ENCODE measurements around the gene GPC1.

GPC1 gene

DNA sequence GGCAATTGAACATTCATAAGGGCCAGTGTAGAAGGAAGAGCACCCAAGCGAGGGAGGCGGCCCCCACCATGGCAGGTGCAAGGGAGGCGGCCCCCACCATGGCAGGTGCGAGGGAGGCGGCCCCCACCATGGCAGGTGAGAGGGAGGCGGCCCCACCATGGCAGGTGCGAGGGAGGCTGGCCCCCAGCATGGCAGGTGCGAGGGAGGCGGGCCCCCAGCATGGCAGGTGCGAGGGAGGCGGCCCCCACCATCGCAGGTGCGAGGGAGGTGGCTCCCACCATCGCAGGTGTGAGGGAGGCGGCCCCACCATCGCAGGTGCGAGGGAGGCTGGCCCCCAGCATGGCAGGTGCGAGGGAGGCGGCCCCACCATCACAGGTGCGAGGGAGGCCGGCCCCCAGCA lies 24.7 kb upstream of the GPC1 start:
- no peak overlapping the region for H3K4me3 ChIP-seq (ENCODE audit: low read length)
- no peak for DNase-seq (ENCODE audit: low read depth)
- TF ChIP-seq, protein P1, sequence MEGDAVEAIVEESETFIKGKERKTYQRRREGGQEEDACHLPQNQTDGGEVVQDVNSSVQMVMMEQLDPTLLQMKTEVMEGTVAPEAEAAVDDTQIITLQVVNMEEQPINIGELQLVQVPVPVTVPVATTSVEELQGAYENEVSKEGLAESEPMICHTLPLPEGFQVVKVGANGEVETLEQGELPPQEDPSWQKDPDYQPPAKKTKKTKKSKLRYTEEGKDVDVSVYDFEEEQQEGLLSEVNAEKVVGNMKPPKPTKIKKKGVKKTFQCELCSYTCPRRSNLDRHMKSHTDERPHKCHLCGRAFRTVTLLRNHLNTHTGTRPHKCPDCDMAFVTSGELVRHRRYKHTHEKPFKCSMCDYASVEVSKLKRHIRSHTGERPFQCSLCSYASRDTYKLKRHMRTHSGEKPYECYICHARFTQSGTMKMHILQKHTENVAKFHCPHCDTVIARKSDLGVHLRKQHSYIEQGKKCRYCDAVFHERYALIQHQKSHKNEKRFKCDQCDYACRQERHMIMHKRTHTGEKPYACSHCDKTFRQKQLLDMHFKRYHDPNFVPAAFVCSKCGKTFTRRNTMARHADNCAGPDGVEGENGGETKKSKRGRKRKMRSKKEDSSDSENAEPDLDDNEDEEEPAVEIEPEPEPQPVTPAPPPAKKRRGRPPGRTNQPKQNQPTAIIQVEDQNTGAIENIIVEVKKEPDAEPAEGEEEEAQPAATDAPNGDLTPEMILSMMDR (IDR thresholded peaks at IDR 0.05; ENCODE audit: insufficient read depth, low read depth, low read length, missing control alignments), result no peak

DNA sequence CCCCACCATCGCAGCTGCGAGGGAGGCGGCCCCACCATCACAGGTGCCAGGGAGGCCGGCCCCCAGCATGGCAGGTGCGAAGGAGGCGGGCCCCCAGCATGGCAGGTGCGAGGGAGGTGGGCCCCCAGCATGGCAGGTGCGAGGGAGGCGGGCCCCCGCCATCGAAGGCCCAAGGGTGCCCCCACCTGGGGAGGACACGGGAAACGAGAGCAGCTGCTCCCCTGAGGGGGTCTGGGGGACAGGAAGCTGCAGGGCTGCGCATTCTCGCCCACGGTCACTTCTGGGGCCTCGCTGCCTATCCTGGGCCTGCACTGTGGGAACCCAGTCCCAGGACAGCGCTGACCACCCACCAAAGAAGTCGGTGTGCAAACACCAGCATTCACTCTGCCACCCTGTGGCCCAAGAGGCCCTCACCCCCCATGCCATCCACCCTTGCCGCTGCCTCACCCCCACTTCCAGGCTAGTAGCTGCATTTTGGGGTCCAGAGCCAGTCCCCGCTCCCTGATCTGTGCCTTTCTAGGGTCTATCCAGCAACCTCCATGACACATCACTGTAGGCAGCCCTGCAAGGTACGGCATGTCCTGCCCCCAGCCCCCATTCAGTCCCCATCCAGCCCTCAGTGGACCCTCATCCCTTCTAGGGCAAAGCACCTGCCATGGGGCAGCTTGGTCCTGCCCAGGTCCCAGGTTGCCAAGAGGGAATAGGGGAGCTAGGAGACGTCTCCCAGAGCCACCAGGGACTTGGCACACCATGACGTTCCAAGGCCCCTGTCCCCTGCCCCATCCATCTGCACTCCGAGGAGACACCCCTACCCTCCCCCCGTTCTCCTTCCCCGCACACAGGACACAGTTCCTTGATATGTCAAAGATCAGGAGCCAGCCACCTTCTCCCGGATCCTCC lies 24.0 kb upstream of the GPC1 start:
- TF ChIP-seq, protein P1 (IDR thresholded peaks at IDR 0.05; ENCODE audit: insufficient read depth, low read depth, low read length, missing control alignments), result no peak
- DNase-seq (ENCODE audit: low read depth), result no peak
- no peak overlapping the region for H3K4me3 ChIP-seq (ENCODE audit: low read length)

DNA sequence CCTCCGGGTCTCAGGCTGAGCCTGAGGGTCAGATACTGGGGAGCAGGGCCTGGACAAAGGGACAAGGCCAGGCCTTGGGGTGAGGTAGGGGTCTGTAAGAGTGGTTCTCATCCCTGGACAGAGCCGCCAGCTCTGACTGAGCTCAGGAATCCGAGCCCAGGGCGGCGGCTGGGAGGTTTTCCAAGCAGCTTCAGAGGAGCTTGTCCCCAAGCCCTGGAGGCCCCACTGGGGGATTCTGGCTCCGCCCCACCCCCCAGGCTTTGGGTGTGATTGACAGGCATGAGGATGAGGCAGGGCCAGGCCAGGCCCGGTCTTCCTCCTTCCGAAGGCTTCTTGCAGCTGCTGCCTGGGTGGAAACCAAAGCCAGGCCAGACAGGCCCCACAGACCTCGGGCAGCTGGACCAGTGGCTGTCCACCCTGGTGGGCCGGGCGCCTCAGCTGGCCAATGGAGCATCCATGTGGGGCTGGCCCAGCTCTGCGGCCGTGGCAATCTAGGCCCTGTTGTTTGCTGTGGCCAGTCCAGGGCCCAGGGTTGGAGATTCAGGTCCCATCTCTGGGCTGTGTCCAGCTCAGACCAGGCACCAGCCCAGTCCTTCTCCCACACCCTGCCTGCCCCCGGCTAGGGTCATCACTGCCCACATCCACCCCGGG lies 23.1 kb upstream of the GPC1 start:
- no peak overlapping the region for H3K4me3 ChIP-seq (ENCODE audit: low read length)
- no peak for DNase-seq (ENCODE audit: low read depth)
- TF ChIP-seq, protein P1 (IDR thresholded peaks at IDR 0.05; ENCODE audit: insufficient read depth, low read depth, low read length, missing control alignments), result no peak

DNA sequence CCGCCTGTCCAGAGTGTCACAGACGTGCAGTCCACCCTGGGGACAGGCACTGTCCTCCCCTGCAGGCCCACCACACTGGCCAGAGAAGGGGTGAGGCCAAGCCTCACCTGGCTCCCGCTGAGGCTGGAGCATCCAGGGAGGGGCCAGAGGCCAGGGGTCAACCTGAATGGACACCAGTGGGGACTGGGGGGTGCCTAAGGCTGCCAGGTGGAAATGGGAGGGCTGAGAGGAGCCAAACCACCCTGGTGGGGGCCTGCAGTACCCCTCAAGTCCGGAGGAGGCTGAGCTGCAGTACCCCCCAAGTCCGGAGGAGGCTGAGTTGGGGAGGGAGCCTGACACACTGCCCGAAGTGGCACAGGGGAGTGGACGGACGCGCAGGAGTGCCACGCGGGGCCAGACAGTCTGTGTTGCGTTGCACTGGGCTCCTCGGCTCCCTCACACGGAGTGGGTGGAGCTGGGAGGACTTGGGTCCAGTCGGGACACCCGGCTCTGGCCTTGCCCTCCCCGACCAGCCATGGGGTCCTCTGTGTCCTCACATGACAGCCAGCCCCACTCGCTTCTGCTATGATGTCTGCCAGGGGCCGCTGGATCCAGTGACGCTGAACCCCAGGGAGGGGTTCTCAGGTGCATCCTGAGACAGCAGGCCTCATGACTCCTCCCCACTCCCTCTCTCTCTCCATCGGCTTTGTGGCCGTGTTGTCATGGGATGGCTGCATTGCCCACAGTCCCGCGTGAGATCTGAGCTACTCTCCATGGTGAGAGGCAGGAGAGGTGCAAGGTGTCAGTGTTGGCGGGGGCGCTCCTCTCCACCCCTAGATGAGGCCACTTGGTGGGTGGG lies 22.3 kb upstream of the GPC1 start:
- no peak for DNase-seq (ENCODE audit: low read depth)
- TF ChIP-seq, protein P1 (IDR thresholded peaks at IDR 0.05; ENCODE audit: insufficient read depth, low read depth, low read length, missing control alignments), result no peak
- H3K4me3 ChIP-seq (ENCODE audit: low read length), result no peak overlapping the region

DNA sequence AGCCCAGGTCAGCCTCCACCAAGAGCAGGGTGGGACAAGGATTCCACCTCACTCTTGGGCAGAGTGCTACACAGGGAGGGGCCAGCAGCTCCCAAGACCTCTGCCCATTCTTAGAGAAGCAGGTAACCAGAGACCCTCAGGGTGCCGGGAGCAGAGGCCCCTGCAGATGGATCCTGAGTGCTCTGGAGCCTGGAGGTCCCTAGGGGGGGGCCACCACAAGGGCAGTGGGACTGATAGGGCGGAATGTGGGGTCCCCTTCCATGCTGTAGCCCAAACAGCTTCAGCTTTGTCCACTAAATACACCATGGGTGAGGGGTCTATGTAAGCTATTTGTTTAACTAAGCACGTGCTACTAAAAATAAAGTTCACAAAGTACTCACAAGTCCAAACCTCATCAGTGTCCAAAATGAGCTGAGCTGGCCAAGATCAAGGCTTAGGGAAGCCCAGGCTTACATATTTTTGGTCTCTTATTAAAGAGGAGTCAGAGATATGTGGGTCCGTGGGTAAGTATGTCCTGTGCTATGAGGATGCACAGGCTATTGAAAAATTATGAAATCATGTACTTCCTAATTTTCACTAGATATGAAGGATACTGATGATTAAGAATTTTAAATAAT lies 21.5 kb upstream of the GPC1 start:
- no peak overlapping the region for H3K4me3 ChIP-seq (ENCODE audit: low read length)
- DNase-seq (ENCODE audit: low read depth), result no peak
- TF ChIP-seq, protein P1 (IDR thresholded peaks at IDR 0.05; ENCODE audit: insufficient read depth, low read depth, low read length, missing control alignments), result no peak

DNA sequence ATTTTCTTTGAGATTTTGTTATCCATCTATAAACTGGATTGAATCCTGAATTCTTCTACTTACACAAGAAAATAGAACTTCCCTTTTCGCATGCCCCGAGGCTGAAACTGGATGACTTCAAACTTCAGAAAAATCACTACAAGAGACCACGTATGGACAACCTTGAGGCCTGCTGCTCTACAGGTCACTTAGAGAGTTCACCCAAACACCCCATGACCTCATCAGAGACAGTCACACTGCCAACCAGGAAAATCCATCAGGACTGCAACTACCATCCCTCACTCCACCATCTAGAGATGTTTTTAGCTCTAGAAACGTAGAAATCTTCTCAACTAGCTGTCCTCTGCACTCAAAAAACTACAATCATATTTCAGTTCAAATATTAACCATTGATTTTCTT lies 18.6 kb upstream of the GPC1 start:
- TF ChIP-seq, protein P1 (IDR thresholded peaks at IDR 0.05; ENCODE audit: insufficient read depth, low read depth, low read length, missing control alignments), result no peak
- H3K4me3 ChIP-seq (ENCODE audit: low read length), result no peak overlapping the region
- DNase-seq (ENCODE audit: low read depth), result no peak
